Stimulated activated CD8-positive, alpha-beta memory T cell treated with anti-CD3 and anti-CD28 coated beads, Interleukin-4, amount 100 ng/mL, for 48 hours (primary cell): ENCODE results near the gene CCT6B.
"Not testable (repeated sequence)": the region's sequence is repeated elsewhere in the genome, so short reads cannot be mapped to it uniquely, and the experiment has no call there.

ENCODE experiments used
- DNase-seq: peaks from one replicate; pipeline ENCODE4 v3.0.0-alpha.2; 2020

The CCT6B gene

GRCh38 chr17:34961093-34961911, at the start of gene CCT6B, which contains the start of gene ZNF830:
Gene CCT6B, minus strand, starts transcription at chr17:34961460. Its CDS starts 67 bp downstream, at chr17:34961393.
Gene ZNF830, plus strand, starts transcription at chr17:34961540. Its CDS starts 27 bp downstream, at chr17:34961567.
- DNase-seq, result peak; percentile 92

DNA sequence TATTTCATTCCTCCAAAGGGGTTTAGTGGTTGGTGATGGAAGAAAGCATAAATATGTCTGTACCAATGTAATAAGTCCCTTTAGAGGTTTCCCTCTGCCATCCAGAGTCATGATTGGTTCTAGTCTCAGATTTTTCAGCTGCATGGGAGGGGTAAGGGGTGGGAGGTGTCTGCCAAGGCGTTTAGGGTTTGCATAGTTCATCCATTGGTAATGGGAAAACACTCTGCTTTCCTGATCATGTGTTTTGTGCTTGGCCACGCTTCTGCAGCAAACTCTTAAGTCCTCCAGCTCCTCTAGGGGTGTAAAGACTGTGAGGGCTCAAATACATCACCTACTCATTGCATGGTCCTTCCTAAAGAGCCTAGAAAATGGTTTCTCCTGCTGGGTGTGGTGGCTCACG, 48.8 kb upstream of the CCT6B start:
- no peak for DNase-seq

DNA sequence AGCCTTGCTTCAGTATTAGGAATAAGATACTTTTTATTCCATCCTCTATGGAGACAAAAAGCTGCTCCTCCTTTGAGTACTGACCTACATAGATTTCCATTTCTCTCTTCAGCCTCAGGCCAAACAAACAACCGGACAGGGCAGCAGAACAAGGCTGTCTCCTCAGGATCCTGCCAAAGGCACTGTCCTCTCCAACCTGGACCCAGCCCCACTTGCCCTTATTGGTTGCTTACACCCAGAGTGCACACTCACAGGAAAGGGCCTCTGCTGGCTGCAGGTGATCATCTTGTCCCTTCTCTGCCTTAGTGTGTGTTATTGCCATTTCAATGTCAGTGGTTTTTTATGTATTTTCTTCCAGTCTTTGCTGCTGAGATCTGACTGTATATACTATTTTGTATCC, 45.7 kb upstream of the CCT6B start:
- no peak for DNase-seq

- no peak for DNase-seq
Observed at GRCh38 chr17:35006345-35006744, 45.1 kb upstream of the CCT6B start.

DNA sequence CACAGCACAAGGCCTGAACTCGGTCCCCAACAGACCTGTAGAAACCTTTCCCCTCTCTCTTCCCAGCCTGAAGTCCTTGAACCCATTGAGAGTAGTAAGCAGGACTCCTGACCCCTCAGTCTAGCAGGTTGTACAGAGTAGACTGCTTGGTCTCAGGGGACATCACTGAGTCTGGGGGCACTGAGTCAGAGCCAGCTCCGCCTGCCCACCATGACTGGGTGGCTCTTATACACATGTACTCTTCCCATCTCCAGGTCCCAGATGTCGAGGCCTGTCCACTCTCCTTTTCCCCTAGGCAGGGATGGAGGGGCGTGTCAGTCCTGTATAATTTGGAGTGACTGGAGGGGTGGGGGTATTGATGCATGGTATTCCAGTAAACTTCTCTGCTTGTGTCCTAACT, 42.5 kb upstream of the CCT6B start:
- no peak for DNase-seq

GRCh38 chr17:35002876-35003551, 41.8 kb upstream of the CCT6B start:
- no peak for DNase-seq

DNA sequence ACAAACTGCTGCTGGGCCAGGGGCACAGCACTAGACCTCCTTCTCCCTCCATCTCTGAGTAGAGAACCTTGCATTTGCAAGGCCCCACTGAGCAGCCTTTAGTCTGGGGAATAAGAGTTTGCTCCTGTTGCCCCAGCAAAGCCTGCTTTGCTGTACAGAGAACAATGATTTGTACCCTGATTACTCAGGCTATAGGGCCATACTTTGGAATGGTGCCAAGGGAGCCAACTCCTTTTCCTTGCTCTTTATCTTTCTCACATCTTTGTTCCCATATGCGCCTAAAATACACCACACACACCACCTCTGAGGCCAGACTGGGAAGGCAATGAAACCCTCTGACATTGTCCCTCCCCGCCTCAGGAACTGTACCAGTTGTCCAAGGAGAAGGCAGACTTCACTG, 40.3 kb upstream of the CCT6B start:
- no peak for DNase-seq

- DNase-seq, result not testable (repeated sequence)
Observed at GRCh38 chr17:35000965-35001364, 39.7 kb upstream of the CCT6B start.

DNA sequence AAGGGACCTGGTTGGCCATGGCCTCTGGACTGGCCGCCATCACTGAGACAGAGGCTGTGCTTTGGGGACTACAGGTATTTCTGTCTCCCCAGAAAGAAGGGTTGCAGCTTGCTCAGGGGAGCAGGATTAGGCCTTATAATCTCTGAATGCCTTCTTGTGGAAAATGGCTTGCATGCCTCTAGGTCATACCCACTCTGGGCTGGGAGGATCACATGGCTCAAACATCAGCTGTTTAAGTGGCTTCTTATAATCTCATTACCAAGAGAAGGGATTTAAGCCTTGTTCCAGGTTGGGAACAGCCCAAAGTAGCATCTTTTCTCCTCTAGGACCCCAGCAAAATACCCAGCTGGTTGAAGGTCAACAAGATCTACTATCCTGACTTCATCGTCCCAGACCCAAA, 38.2 kb upstream of the CCT6B start:
- no peak for DNase-seq

- DNase-seq, result peak; percentile 84
Observed at GRCh38 chr17:34998205-34998604, 36.9 kb upstream of the CCT6B start.

- no peak for DNase-seq
Observed at GRCh38 chr17:34997355-34997862, 36.1 kb upstream of the CCT6B start.

GRCh38 chr17:34996422-34997285, 35.4 kb upstream of the CCT6B start:
- no peak for DNase-seq

DNA sequence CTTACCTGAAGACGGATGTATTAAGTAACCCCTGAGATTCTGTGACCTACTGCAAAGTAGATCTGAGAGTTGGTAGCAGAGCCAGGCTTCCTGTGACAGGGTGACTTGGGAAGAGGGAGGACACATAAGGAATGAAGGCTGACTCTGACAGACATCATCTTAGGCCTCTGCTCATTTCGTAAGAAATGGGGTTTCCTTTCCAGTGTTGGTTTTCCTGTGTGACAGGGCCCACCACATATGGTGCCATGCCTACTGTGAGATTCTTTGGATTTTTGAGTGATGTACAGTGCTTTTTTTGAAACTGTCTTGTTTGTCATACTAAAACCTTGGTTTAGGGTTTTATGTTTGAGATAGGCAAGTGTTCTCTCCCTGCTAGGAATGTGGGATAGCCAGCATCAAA, 31.8 kb upstream of the CCT6B start:
- DNase-seq, result no peak

- DNase-seq, result no peak
Observed at GRCh38 chr17:34991606-34992005, 30.3 kb upstream of the CCT6B start.

GRCh38 chr17:34990921-34991365, 29.7 kb upstream of the CCT6B start:
- DNase-seq, result no peak

DNA sequence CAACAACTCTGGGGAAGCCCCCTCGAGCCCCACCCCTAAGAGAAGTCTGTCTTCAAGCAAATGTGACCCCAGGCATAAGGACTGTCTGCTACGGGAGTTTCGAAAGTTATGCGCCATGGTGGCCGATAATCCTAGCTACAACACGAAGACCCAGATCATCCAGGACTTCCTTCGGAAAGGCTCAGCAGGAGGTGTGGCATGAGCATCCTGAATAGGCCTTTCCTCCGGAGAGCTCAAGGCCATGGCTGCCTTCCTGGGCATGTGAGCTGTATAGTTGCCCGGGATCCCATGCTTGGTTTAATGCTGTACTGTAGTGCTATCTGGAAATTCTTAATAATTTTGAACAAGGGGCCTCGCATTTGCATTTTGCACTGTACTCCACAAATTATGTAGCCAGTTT, 28.2 kb upstream of the CCT6B start:
- no peak for DNase-seq

GRCh38 chr17:34988644-34989043, 27.4 kb upstream of the CCT6B start:
- no peak for DNase-seq

- DNase-seq, result no peak
Observed at GRCh38 chr17:34987232-34987631, 26.0 kb upstream of the CCT6B start.

DNA sequence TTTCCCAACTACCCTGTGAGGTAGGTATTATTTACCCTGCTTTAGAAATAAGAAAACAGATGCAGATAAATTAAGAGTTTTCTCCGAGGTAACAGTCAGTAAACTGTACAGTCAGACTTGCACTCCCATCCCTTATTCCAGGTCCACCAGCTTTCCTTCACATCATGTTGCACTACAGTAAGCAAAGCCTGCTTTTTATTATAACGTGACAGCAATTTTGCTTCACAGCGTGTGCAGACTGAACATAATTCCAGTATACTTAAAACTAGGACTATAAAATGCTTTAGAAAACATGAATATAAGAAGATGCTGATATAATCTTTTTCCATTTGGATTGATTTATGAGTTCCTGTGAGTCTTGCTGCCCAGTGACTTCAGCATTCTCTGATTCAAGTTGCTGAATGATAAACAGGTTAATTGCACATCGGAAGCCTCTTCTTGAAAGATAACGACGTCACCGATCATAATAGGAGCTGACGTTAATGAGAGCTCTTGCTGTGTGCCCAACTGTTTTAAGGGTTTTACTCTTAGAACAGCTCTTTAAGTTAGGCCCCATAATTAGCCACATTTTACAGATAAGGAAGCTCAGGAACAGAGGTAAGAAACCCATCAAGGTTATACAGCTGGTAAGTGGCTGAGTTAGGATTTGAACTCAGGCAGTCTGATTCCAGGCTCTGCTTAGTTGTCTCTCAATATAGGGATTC, 20.4 kb upstream of the CCT6B start:
- no peak for DNase-seq

- peak; percentile 81 for DNase-seq
Observed at GRCh38 chr17:34980681-34981537, 19.6 kb upstream of the CCT6B start.

GRCh38 chr17:34980353-34980680, 19.1 kb upstream of the CCT6B start, which contains the start of gene LIG3:
Gene LIG3, plus strand, starts transcription at chr17:34980512. Its CDS starts 2,494 bp downstream, at chr17:34983006.
- DNase-seq, result peak; percentile 97
